ENCODE measurements around the gene OSBP2.
"Not testable (repeated sequence)": the region's sequence is repeated elsewhere in the genome, so short reads cannot be mapped to it uniquely, and the experiment has no call there.

Gene OSBP2

GRCh38 chr22:30773919-30774318 is 79.2 kb downstream of the OSBP2 start:
- DNase-seq: no peak

GRCh38 chr22:30774566-30774965 is 79.9 kb downstream of the OSBP2 start:
- no peak for DNase-seq

GRCh38 chr22:30776476-30776875 is 81.8 kb downstream of the OSBP2 start:
- no peak for DNase-seq

- DNase-seq: not testable (repeated sequence)
Observed at GRCh38 chr22:30777146-30777545, 82.5 kb downstream of the OSBP2 start.

- no peak for DNase-seq
Observed at GRCh38 chr22:30777587-30777986, 82.9 kb downstream of the OSBP2 start.

GRCh38 chr22:30778261-30778660 is 83.6 kb downstream of the OSBP2 start:
- no peak for DNase-seq

- DNase-seq: no peak
Observed at GRCh38 chr22:30780026-30780425, 85.4 kb downstream of the OSBP2 start.

GRCh38 chr22:30781271-30781875 is 86.7 kb downstream of the OSBP2 start:
- DNase-seq: no peak

GRCh38 chr22:30782613-30783012 is 87.9 kb downstream of the OSBP2 start:
- DNase-seq: no peak

- DNase-seq: no peak
Observed at GRCh38 chr22:30783021-30783420, 88.3 kb downstream of the OSBP2 start.

- DNase-seq: no peak
Observed at GRCh38 chr22:30785527-30785926, 90.9 kb downstream of the OSBP2 start.

- DNase-seq: no peak
Observed at GRCh38 chr22:30790366-30790765, 95.7 kb downstream of the OSBP2 start.

GRCh38 chr22:30792456-30792855 is 97.8 kb downstream of the OSBP2 start:
- DNase-seq: no peak

- no peak for DNase-seq
Observed at GRCh38 chr22:30795118-30795517, 100.4 kb downstream of the OSBP2 start.

GRCh38 chr22:30801695-30802094 is 107.0 kb downstream of the OSBP2 start:
- no peak for DNase-seq

- peak; percentile 44 for DNase-seq
Observed at GRCh38 chr22:30802202-30803166, 107.8 kb downstream of the OSBP2 start.

GRCh38 chr22:30803679-30804078 is 109.0 kb downstream of the OSBP2 start:
- DNase-seq: no peak

- no peak for DNase-seq
Observed at GRCh38 chr22:30804626-30805025, 110.0 kb downstream of the OSBP2 start.

- no peak for DNase-seq
Observed at GRCh38 chr22:30806391-30806861, 111.8 kb downstream of the OSBP2 start.

GRCh38 chr22:30809086-30809485 is 114.4 kb downstream of the OSBP2 start:
- no peak for DNase-seq

- no peak for DNase-seq
Observed at GRCh38 chr22:30810105-30810504, 115.4 kb downstream of the OSBP2 start.

- no peak for DNase-seq
Observed at GRCh38 chr22:30813936-30814335, 119.3 kb downstream of the OSBP2 start.

- DNase-seq: no peak
Observed at GRCh38 chr22:30816413-30816812, 121.7 kb downstream of the OSBP2 start.

GRCh38 chr22:30821381-30821780 is 126.7 kb downstream of the OSBP2 start:
- DNase-seq: no peak

Data from NCI-H526 treated with DMSO at 0.1 percent for 48 hours (cell line).